WTC11 (cell line): ENCODE measurements around the gene UBE2R2. TPM values are rescaled to one million over a fixed set of nuclear protein-coding genes. Genes with fewer than 3 reads are reported as not detected.

ENCODE experiments used
- ATAC-seq: fragments of 200-7000 bp; cut with Tn5 transposase; 2 replicates; pipeline ENCODE4 v1.10.0; 2021; ENCODE audit warnings: mild to moderate bottlenecking, moderate library complexity
- CTCF ChIA-PET: fragments of 300-600 bp; sonication (Branson Sonifier 250); formaldehyde crosslinking; loops from one replicate; lab custom pipeline; 2021; ENCODE audit warnings: antibody characterized with exemption; lab: Charles Lee
- POLR2A ChIA-PET: fragments of 350-600 bp; sonication (Branson Sonifier 250); formaldehyde crosslinking; loops from one replicate; lab custom pipeline; 2021; ENCODE audit warnings: antibody characterized with exemption; lab: Charles Lee
- DNase-seq: peaks from one replicate; pipeline ENCODE4 v3.0.0; 2021; ENCODE audit warnings: low spot score
- H3K27ac Mint-ChIP-seq: 2 replicates; pipeline ENCODE4 v1.8.0; 2021; ENCODE audit warnings: mixed read lengths
- H3K27me3 Mint-ChIP-seq: 2 replicates; pipeline ENCODE4 v1.8.0; 2021; ENCODE audit warnings: low read depth, mild to moderate bottlenecking, moderate library complexity, mixed read lengths
- H3K36me3 Mint-ChIP-seq: 2 replicates; pipeline ENCODE4 v1.8.0; 2021; ENCODE audit warnings: mixed read lengths
- H3K4me1 Mint-ChIP-seq: 2 replicates; pipeline ENCODE4 v1.8.0; 2022; ENCODE audit warnings: mixed read lengths
- H3K4me3 Mint-ChIP-seq: 2 replicates; pipeline ENCODE4 v1.8.0; 2021; ENCODE audit warnings: mild to moderate bottlenecking, moderate library complexity, mixed read lengths
- H3K9me3 Mint-ChIP-seq: 2 replicates; pipeline ENCODE4 v1.8.0; 2021; ENCODE audit warnings: mixed read lengths
- AR ChIP-seq: fragments of 250-450 bp; sonication (Bioruptor Pico); IDR thresholded peaks from 2 replicates; pipeline ENCODE4 v1.9.0; 2021; ENCODE audit warnings: mild to moderate bottlenecking
- CBFB ChIP-seq: sonication (generic); formaldehyde crosslinking; IDR thresholded peaks from 2 replicates; pipeline ENCODE4 v1.8.1; 2022; ENCODE audit warnings: mild to moderate bottlenecking, low read depth, missing genetic modification reagents
- CDX4 ChIP-seq: fragments of 250-450 bp; sonication (Bioruptor Pico); IDR thresholded peaks from 2 replicates; pipeline ENCODE4 v1.9.0; 2021; ENCODE audit warnings: moderate library complexity, mild to moderate bottlenecking, inconsistent platforms, borderline replicate concordance
- E2F1 ChIP-seq: sonication (generic); formaldehyde crosslinking; IDR thresholded peaks from 2 replicates; pipeline ENCODE4 v1.8.0; 2022; ENCODE audit warnings: mild to moderate bottlenecking, missing genetic modification reagents
- E2F5 ChIP-seq: sonication (generic); formaldehyde crosslinking; IDR thresholded peaks from 2 replicates; pipeline ENCODE4 v1.8.1; 2022; ENCODE audit warnings: mild to moderate bottlenecking, moderate library complexity, missing genetic modification reagents
- ERG ChIP-seq: fragments of 250-450 bp; sonication (Bioruptor Pico); IDR thresholded peaks from 2 replicates; pipeline ENCODE4 v1.8.0; 2021; ENCODE audit warnings: mild to moderate bottlenecking
- FOXK1 ChIP-seq: sonication (generic); formaldehyde crosslinking; IDR thresholded peaks from 2 replicates; pipeline ENCODE4 v1.8.0; 2022; ENCODE audit warnings: mild to moderate bottlenecking, moderate library complexity, missing genetic modification reagents
- FOXP4 ChIP-seq: sonication (generic); formaldehyde crosslinking; IDR thresholded peaks from 2 replicates; pipeline ENCODE4 v1.8.0; 2022; ENCODE audit warnings: mild to moderate bottlenecking, missing genetic modification reagents
- GTF2I ChIP-seq: fragments of 250-450 bp; sonication (Bioruptor Pico); conservative IDR thresholded peaks from 2 replicates; pipeline ENCODE4 v1.4.0; 2021; ENCODE audit warnings: mild to moderate bottlenecking
- JAZF1 ChIP-seq: fragments of 250-450 bp; sonication (Bioruptor Pico); IDR thresholded peaks from 2 replicates; pipeline ENCODE4 v1.9.0; 2021; ENCODE audit warnings: moderate library complexity, mild to moderate bottlenecking, inconsistent platforms
- MAX ChIP-seq: sonication (generic); formaldehyde crosslinking; IDR thresholded peaks from 2 replicates; pipeline ENCODE4 v1.8.0; 2022; ENCODE audit warnings: mild to moderate bottlenecking, missing genetic modification reagents
- NFE2L1 ChIP-seq: sonication (generic); formaldehyde crosslinking; IDR thresholded peaks from 2 replicates; pipeline ENCODE4 v1.8.1; 2023; ENCODE audit warnings: missing genetic modification reagents
- NR2C2 ChIP-seq: sonication (generic); formaldehyde crosslinking; IDR thresholded peaks from 2 replicates; pipeline ENCODE4 v1.8.0; 2022; ENCODE audit warnings: mild to moderate bottlenecking, missing genetic modification reagents
- NR3C1 ChIP-seq: sonication (generic); formaldehyde crosslinking; conservative IDR thresholded peaks from 2 replicates; pipeline ENCODE4 v1.8.1; 2023; ENCODE audit warnings: low read depth, mild to moderate bottlenecking, missing genetic modification reagents
- TEAD1 ChIP-seq: sonication (generic); formaldehyde crosslinking; IDR thresholded peaks from 2 replicates; pipeline ENCODE4 v1.8.0; 2022; ENCODE audit warnings: mild to moderate bottlenecking, missing genetic modification reagents
- TEAD4 ChIP-seq: sonication (generic); formaldehyde crosslinking; IDR thresholded peaks from 2 replicates; pipeline ENCODE4 v1.8.0; 2022; ENCODE audit warnings: mild to moderate bottlenecking, missing genetic modification reagents
- USF2 ChIP-seq: sonication (generic); formaldehyde crosslinking; IDR thresholded peaks from 2 replicates; pipeline ENCODE4 v1.8.1; 2023; ENCODE audit warnings: mild to moderate bottlenecking, missing genetic modification reagents, moderate library complexity
- ZBTB21 ChIP-seq: sonication (generic); formaldehyde crosslinking; IDR thresholded peaks from 2 replicates; pipeline ENCODE4 v1.8.1; 2023; ENCODE audit warnings: mild to moderate bottlenecking, missing genetic modification reagents, borderline replicate concordance
- ZNF138 ChIP-seq: sonication (generic); formaldehyde crosslinking; conservative IDR thresholded peaks from 2 replicates; pipeline ENCODE4 v1.8.1; 2022; ENCODE audit warnings: mild to moderate bottlenecking, moderate library complexity, missing genetic modification reagents
- ZNF219 ChIP-seq: sonication (generic); formaldehyde crosslinking; IDR thresholded peaks from 2 replicates; pipeline ENCODE4 v1.8.0; 2023; ENCODE audit warnings: missing genetic modification reagents, mild to moderate bottlenecking, borderline replicate concordance
- ZNF232 ChIP-seq: sonication (generic); formaldehyde crosslinking; IDR thresholded peaks from 2 replicates; pipeline ENCODE4 v1.8.0; 2022; ENCODE audit warnings: mild to moderate bottlenecking, missing genetic modification reagents
- ZNF396 ChIP-seq: fragments of 250-450 bp; sonication (Bioruptor Pico); IDR thresholded peaks from 2 replicates; pipeline ENCODE4 v1.8.0; 2021; ENCODE audit warnings: mild to moderate bottlenecking, moderate library complexity, borderline replicate concordance
- ZNF423 ChIP-seq: fragments of 250-450 bp; sonication (Bioruptor Pico); IDR thresholded peaks from 2 replicates; pipeline ENCODE4 v2.1.2; 2022; ENCODE audit warnings: mild to moderate bottlenecking, moderate library complexity
- total RNA-seq: library from RNA; stranded (reverse); gene quantifications from 3 replicates; pipeline ENCODE4 v1.2.3, GENCODE V29; 2021

The UBE2R2 gene
- total RNA-seq, 1 experiment from 2014 or later, result 45.0 TPM

GRCh38 chr9:33781736-33782135 is 35.2 kb upstream of the UBE2R2 start (continued):
- no peak for TF ChIP-seq CBFB (CRISPR knock-in tag)
- no peak for TF ChIP-seq ERG (CRISPR knock-in tag)
- no peak for TF ChIP-seq ZBTB21 (CRISPR knock-in tag)
- TF ChIP-seq E2F1 (CRISPR knock-in tag), result no peak
- TF ChIP-seq, all 79 proteins: peak for 0

GRCh38 chr9:33782395-33783152 is 34.4 kb upstream of the UBE2R2 start:
- Mint-ChIP-seq H3K4me1 (0 out of 2 replicates have a peak, but pooled peaks cover 2% of the 10 kb centered on the region), H3K9me3 (peaks cover 9% of the 10 kb centered on the region), H3K27me3 (peaks cover 7% of the 10 kb centered on the region), H3K27ac (no peak overlapping the region), H3K36me3 (no peaks in the 10 kb centered on the region), H3K4me3 (no peak overlapping the region)
- DNase-seq, result no peak
- CTCF ChIA-PET, result interaction anchor here (1.2 kb wide), 1 partner anchor 13 kb away, joined by 3 read pairs; the partner anchor contains the start of gene PRSS3
- no peak for ATAC-seq
- TF ChIP-seq E2F1 (CRISPR knock-in tag) (no peak), ZNF232 (no peak), FOXK1 (CRISPR knock-in tag) (no peak), NR3C1 (CRISPR knock-in tag) (no peak), TEAD4 (CRISPR knock-in tag) (no peak), E2F5 (CRISPR knock-in tag) (no peak), NR2C2 (no peak), CDX4 (CRISPR knock-in tag) (no peak), NFE2L1 (CRISPR knock-in tag) (no peak), USF2 (CRISPR knock-in tag) (no peak), MAX (CRISPR knock-in tag) (no peak), FOXP4 (no peak), ZNF138 (CRISPR knock-in tag) (no peak), ZNF396 (CRISPR knock-in tag) (no peak), TEAD1 (no peak), GTF2I (no peak), AR (CRISPR knock-in tag) (no peak), ZNF219 (no peak), JAZF1 (no peak), ZNF423 (CRISPR knock-in tag) (no peak)
- POLR2A ChIA-PET, result no interaction called here
